ENCODE measurements around the gene WWC1. TPM values are rescaled to one million over a fixed set of nuclear protein-coding genes. Genes with fewer than 3 reads are reported as not detected.

Gene WWC1
- total RNA-seq, 1 experiment from 2014 or later, result 29.4 TPM

DNA sequence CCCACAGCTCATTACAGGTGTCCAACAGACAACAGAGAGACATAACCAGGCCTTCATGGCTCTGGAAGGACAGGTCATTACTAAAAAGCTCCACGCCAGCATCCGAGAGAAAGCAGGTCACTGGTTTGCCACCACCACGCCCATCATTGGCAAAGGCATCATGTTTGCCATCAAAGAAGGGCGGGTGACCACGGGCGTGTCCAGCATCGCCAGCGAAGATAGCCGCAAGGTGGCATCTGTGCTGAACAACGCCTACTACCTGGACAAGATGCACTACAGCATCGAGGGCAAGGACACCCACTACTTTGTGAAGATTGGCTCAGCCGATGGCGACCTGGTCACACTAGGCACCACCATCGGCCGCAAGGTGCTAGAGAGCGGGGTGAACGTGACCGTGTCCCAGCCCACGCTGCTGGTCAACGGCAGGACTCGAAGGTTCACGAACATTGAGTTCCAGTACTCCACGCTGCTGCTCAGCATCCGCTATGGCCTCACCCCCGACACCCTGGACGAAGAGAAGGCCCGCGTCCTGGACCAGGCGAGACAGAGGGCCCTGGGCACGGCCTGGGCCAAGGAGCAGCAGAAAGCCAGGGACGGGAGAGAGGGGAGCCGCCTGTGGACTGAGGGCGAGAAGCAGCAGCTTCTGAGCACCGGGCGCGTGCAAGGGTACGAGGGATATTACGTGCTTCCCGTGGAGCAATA lies 29.3 kb upstream of the WWC1 start:
- POLR2A ChIA-PET, result no interaction called here
- no peaks in the 10 kb centered on the region for H3K4me1 ChIP-seq (ENCODE audit: control insufficient read depth, insufficient read depth, low read length)
- H3K36me3 ChIP-seq (ENCODE audit: control insufficient read depth, insufficient read depth, low read length), result no peaks in the 10 kb centered on the region
- no TSS peak for BruUV-seq (replicated peaks)
- no peak overlapping the region for H3K4me3 ChIP-seq (ENCODE audit: low read depth in 2 of 2, low read length in 2 of 2)
- in situ Hi-C loops (cut with HindIII; ENCODE audit: low pct_unique_long_range_greater_than_20kb, low sequenced_read_pairs), result no loop called here
- TF ChIP-seq, protein P1, sequence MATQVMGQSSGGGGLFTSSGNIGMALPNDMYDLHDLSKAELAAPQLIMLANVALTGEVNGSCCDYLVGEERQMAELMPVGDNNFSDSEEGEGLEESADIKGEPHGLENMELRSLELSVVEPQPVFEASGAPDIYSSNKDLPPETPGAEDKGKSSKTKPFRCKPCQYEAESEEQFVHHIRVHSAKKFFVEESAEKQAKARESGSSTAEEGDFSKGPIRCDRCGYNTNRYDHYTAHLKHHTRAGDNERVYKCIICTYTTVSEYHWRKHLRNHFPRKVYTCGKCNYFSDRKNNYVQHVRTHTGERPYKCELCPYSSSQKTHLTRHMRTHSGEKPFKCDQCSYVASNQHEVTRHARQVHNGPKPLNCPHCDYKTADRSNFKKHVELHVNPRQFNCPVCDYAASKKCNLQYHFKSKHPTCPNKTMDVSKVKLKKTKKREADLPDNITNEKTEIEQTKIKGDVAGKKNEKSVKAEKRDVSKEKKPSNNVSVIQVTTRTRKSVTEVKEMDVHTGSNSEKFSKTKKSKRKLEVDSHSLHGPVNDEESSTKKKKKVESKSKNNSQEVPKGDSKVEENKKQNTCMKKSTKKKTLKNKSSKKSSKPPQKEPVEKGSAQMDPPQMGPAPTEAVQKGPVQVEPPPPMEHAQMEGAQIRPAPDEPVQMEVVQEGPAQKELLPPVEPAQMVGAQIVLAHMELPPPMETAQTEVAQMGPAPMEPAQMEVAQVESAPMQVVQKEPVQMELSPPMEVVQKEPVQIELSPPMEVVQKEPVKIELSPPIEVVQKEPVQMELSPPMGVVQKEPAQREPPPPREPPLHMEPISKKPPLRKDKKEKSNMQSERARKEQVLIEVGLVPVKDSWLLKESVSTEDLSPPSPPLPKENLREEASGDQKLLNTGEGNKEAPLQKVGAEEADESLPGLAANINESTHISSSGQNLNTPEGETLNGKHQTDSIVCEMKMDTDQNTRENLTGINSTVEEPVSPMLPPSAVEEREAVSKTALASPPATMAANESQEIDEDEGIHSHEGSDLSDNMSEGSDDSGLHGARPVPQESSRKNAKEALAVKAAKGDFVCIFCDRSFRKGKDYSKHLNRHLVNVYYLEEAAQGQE (IDR thresholded peaks at IDR 0.05; ENCODE audit: insufficient read depth in 1 of 2, low read depth in 2 of 2, low read length in 1 of 2), result no peak
- TF ChIP-seq POLR2AphosphoS5 (IDR thresholded peaks at IDR 0.05; ENCODE audit: low read depth, low read length), result no peak
- TF ChIP-seq SIN3A (IDR thresholded peaks at IDR 0.05; ENCODE audit: borderline replicate concordance, insufficient read depth, low read depth, low read length), result no peak
- TF ChIP-seq, protein P2, sequence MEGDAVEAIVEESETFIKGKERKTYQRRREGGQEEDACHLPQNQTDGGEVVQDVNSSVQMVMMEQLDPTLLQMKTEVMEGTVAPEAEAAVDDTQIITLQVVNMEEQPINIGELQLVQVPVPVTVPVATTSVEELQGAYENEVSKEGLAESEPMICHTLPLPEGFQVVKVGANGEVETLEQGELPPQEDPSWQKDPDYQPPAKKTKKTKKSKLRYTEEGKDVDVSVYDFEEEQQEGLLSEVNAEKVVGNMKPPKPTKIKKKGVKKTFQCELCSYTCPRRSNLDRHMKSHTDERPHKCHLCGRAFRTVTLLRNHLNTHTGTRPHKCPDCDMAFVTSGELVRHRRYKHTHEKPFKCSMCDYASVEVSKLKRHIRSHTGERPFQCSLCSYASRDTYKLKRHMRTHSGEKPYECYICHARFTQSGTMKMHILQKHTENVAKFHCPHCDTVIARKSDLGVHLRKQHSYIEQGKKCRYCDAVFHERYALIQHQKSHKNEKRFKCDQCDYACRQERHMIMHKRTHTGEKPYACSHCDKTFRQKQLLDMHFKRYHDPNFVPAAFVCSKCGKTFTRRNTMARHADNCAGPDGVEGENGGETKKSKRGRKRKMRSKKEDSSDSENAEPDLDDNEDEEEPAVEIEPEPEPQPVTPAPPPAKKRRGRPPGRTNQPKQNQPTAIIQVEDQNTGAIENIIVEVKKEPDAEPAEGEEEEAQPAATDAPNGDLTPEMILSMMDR (IDR thresholded peaks at IDR 0.05), result no peak
- no peak for TF ChIP-seq TCF7L2 (IDR thresholded peaks at IDR 0.05; ENCODE audit: low read depth, low read length)
- DNase-seq (ENCODE audit: low read depth, low spot score) (no peak), ATAC-seq (no peak)
- intact Hi-C loops (cut with micrococcal nuclease; ENCODE audit: unreplicated experiment), result no loop called here
- H3K9me3 ChIP-seq (ENCODE audit: control insufficient read depth, insufficient read depth, low read depth, low read length), result no peaks in the 10 kb centered on the region
- CTCF ChIA-PET, result no interaction called here
- no peak overlapping the region for H3K27ac ChIP-seq (ENCODE audit: low read length)
- H3K27me3 ChIP-seq (ENCODE audit: control insufficient read depth, insufficient read depth, low read length), result no peaks in the 10 kb centered on the region

DNA sequence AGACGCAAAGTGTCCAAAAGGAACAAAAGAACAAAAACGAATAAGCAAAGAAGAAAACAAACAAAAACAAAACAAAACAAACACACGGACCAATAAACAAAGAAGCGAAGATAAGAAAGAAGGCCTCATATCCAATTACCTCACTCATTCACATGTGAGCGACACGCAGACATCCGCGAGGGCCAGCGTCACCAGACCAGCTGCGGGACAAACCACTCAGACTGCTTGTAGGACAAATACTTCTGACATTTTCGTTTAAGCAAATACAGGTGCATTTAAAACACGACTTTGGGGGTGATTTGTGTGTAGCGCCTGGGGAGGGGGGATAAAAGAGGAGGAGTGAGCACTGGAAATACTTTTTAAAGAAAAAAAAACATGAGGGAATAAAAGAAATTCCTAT lies 28.3 kb upstream of the WWC1 start:
- BruUV-seq (replicated peaks), result no TSS peak
- no peaks in the 10 kb centered on the region for H3K9me3 ChIP-seq (ENCODE audit: control insufficient read depth, insufficient read depth, low read depth, low read length)
- no peaks in the 10 kb centered on the region for H3K36me3 ChIP-seq (ENCODE audit: control insufficient read depth, insufficient read depth, low read length)
- TF ChIP-seq SIN3A (IDR thresholded peaks at IDR 0.05; ENCODE audit: borderline replicate concordance, insufficient read depth, low read depth, low read length) (no peak), TCF7L2 (IDR thresholded peaks at IDR 0.05; ENCODE audit: low read depth, low read length) (no peak), POLR2AphosphoS5 (IDR thresholded peaks at IDR 0.05; ENCODE audit: low read depth, low read length) (no peak)
- TF ChIP-seq, protein P1 (IDR thresholded peaks at IDR 0.05; ENCODE audit: insufficient read depth in 1 of 2, low read depth in 2 of 2, low read length in 1 of 2), result no peak
- TF ChIP-seq, protein P2 (IDR thresholded peaks at IDR 0.05), result no peak
- DNase-seq (ENCODE audit: low read depth, low spot score) (no peak), ATAC-seq (no peak)
- intact Hi-C loops (cut with micrococcal nuclease; ENCODE audit: unreplicated experiment), result no loop called here
- no peaks in the 10 kb centered on the region for H3K4me1 ChIP-seq (ENCODE audit: control insufficient read depth, insufficient read depth, low read length)
- POLR2A ChIA-PET, result no interaction called here
- H3K4me3 ChIP-seq (ENCODE audit: low read depth in 2 of 2, low read length in 2 of 2), result no peak overlapping the region
- no peaks in the 10 kb centered on the region for H3K27me3 ChIP-seq (ENCODE audit: control insufficient read depth, insufficient read depth, low read length)
- no peak overlapping the region for H3K27ac ChIP-seq (ENCODE audit: low read length)
- CTCF ChIA-PET, result no interaction called here
- in situ Hi-C loops (cut with HindIII; ENCODE audit: low pct_unique_long_range_greater_than_20kb, low sequenced_read_pairs), result no loop called here

Measured in Panc1 (cell line).